ENCODE data around the gene IL24.
"Not testable (repeated sequence)": the region's sequence is repeated elsewhere in the genome, so short reads cannot be mapped to it uniquely, and the experiment has no call there.

The IL24 gene

GRCh38 chr1:206897175-206897574 is at the start of gene IL24:
IL24 (plus strand) TSS chr1:206897443; CDS start chr1:206897833, 390 bp downstream.
- no peak for DNase-seq (ENCODE audit: low spot score)
- no peak for TF ChIP-seq CTCF (IDR thresholded peaks at IDR 0.05; ENCODE audit: extremely low read depth, missing control alignments)

- DNase-seq (ENCODE audit: low spot score): no peak
- no peak for TF ChIP-seq CTCF (IDR thresholded peaks at IDR 0.05; ENCODE audit: extremely low read depth, missing control alignments)
These were observed 49.3 kb upstream of the IL24 start for GRCh38 chr1:206847946-206848345.

GRCh38 chr1:206850401-206850800 is 46.8 kb upstream of the IL24 start:
- TF ChIP-seq CTCF (IDR thresholded peaks at IDR 0.05; ENCODE audit: extremely low read depth, missing control alignments): no peak
- no peak for DNase-seq (ENCODE audit: low spot score)

GRCh38 chr1:206851341-206852010 is 45.8 kb upstream of the IL24 start:
- DNase-seq (ENCODE audit: low spot score): no peak
- no peak for TF ChIP-seq CTCF (IDR thresholded peaks at IDR 0.05; ENCODE audit: extremely low read depth, missing control alignments)

GRCh38 chr1:206852662-206853061 is 44.6 kb upstream of the IL24 start:
- DNase-seq (ENCODE audit: low spot score): not testable (repeated sequence)

GRCh38 chr1:206853696-206854095 is 43.5 kb upstream of the IL24 start:
- not testable (repeated sequence) for DNase-seq (ENCODE audit: low spot score)

GRCh38 chr1:206854401-206855129 is 42.7 kb upstream of the IL24 start:
- no peak for DNase-seq (ENCODE audit: low spot score)
- no peak for TF ChIP-seq CTCF (IDR thresholded peaks at IDR 0.05; ENCODE audit: extremely low read depth, missing control alignments)

- DNase-seq (ENCODE audit: low spot score): no peak
- TF ChIP-seq CTCF (IDR thresholded peaks at IDR 0.05; ENCODE audit: extremely low read depth, missing control alignments): no peak
These were observed 41.4 kb upstream of the IL24 start for GRCh38 chr1:206855859-206856258.
